Measurements from ENCODE around the gene CLDN19.

DNA sequence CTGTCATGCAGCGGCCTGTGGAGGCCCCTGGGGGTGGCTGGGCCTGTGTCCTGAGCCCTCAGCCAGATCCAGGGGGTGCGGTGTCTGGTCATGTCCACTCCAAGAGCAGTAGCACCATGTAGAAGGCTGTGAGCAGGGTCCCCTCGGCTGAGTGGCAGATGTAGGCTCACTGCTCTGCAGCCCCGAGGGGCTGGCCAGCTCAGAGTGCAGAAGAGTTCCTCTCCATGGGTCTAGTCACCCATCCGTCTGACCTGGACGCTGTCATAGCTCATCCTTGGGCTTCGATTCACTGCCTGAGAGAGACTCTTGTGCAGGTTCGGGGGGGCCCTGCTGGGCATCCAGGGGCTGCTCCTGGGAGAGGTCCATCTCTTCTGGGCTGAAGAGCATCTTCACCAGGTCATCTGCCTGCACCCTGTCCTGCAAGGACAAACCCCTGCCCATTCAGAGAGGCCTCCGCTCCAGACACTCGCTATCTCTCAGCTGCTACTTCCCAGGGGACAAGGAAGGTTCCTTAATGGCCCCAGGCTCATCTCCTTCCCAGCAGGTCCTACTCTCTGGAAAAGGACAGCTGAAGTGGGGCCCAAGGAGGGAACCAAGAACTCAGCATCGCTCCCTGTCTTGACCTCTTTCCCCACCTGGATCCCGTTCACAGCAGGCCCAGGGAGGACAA is 6.5 kb upstream of the CLDN19 start:
- TF ChIP-seq ZNF316 (IDR thresholded peaks at IDR 0.05) (no peak), EZH2 (IDR thresholded peaks at IDR 0.05; ENCODE audit: borderline replicate concordance, low read depth, low read length) (no peak), DNMT1 (IDR thresholded peaks at IDR 0.05) (no peak), ZNF311 (CRISPR knock-in tag; IDR thresholded peaks at IDR 0.05) (no peak), PML (IDR thresholded peaks at IDR 0.05; ENCODE audit: low read length) (no peak)
- TF ChIP-seq, protein P1, sequence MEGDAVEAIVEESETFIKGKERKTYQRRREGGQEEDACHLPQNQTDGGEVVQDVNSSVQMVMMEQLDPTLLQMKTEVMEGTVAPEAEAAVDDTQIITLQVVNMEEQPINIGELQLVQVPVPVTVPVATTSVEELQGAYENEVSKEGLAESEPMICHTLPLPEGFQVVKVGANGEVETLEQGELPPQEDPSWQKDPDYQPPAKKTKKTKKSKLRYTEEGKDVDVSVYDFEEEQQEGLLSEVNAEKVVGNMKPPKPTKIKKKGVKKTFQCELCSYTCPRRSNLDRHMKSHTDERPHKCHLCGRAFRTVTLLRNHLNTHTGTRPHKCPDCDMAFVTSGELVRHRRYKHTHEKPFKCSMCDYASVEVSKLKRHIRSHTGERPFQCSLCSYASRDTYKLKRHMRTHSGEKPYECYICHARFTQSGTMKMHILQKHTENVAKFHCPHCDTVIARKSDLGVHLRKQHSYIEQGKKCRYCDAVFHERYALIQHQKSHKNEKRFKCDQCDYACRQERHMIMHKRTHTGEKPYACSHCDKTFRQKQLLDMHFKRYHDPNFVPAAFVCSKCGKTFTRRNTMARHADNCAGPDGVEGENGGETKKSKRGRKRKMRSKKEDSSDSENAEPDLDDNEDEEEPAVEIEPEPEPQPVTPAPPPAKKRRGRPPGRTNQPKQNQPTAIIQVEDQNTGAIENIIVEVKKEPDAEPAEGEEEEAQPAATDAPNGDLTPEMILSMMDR (IDR thresholded peaks at IDR 0.05 in 2 of 3, conservative IDR thresholded peaks at IDR 0.05 in 1 of 3; ENCODE audit: insufficient read depth in 2 of 3, low read depth in 1 of 3, low read length in 3 of 3): no peak
